HG03342 (cell line): ENCODE measurements around the gene SOX6.
"Not testable (repeated sequence)": the region's sequence is repeated elsewhere in the genome, so short reads cannot be mapped to it uniquely, and the experiment has no call there.

Experiments used
- ATAC-seq: cut with Tn5 transposase; IDR thresholded peaks from one replicate; pipeline ENCODE4 v1.9.1; 2021; ENCODE audit warnings: mild to moderate bottlenecking, moderate library complexity; ENCODE audit not compliant: unreplicated experiment

SOX6 gene

GRCh38 chr11:15940462-15941205 is 415.7 kb downstream of the SOX6 start:
- ATAC-seq, result no peak

GRCh38 chr11:15938983-15939382 is 417.4 kb downstream of the SOX6 start:
- no peak for ATAC-seq

GRCh38 chr11:15938121-15938611 is 418.2 kb downstream of the SOX6 start:
- no peak for ATAC-seq

GRCh38 chr11:15937601-15938120 is 418.7 kb downstream of the SOX6 start:
- ATAC-seq, result no peak

- no peak for ATAC-seq
Observed at GRCh38 chr11:15936011-15936410, 420.3 kb downstream of the SOX6 start.

GRCh38 chr11:15935373-15935772 is 421.0 kb downstream of the SOX6 start:
- ATAC-seq, result no peak

- no peak for ATAC-seq
Observed at GRCh38 chr11:15933886-15934625, 422.3 kb downstream of the SOX6 start.

- no peak for ATAC-seq
Observed at GRCh38 chr11:15932417-15932816, 423.9 kb downstream of the SOX6 start.

GRCh38 chr11:15931497-15931896 is 424.8 kb downstream of the SOX6 start:
- ATAC-seq, result no peak

- no peak for ATAC-seq
Observed at GRCh38 chr11:15930442-15931025, 425.8 kb downstream of the SOX6 start.

GRCh38 chr11:15929371-15929901 is 426.9 kb downstream of the SOX6 start:
- no peak for ATAC-seq

GRCh38 chr11:15927864-15928217 is 428.5 kb downstream of the SOX6 start:
- ATAC-seq, result no peak

GRCh38 chr11:15927196-15927863 is 429.0 kb downstream of the SOX6 start:
- ATAC-seq, result no peak

- ATAC-seq, result no peak
Observed at GRCh38 chr11:15926071-15926470, 430.3 kb downstream of the SOX6 start.

GRCh38 chr11:15923183-15923582 is 433.2 kb downstream of the SOX6 start:
- ATAC-seq, result no peak

- ATAC-seq, result not testable (repeated sequence)
Observed at GRCh38 chr11:15922745-15923144, 433.6 kb downstream of the SOX6 start.

GRCh38 chr11:15920856-15921629 is 435.3 kb downstream of the SOX6 start:
- no peak for ATAC-seq

- no peak for ATAC-seq
Observed at GRCh38 chr11:15918674-15919073, 437.7 kb downstream of the SOX6 start.

GRCh38 chr11:15918212-15918611 is 438.1 kb downstream of the SOX6 start:
- ATAC-seq, result no peak
